Upper lobe of right lung (tissue), 1 donor: ENCODE data around the gene GUCY1A2. TPM values are rescaled to one million over a fixed set of nuclear protein-coding genes. Genes with fewer than 3 reads are reported as not detected.

Source experiments
- ATAC-seq: fragments of 200-7000 bp; cut with Tn5 transposase; one replicate; pipeline ENCODE4 v1.9.1; 2020; ENCODE audit warnings: mild to moderate bottlenecking, moderate library complexity
- DNase-seq: peaks from one replicate; pipeline ENCODE4 v3.0.0-alpha.2; 2020
- H3K27ac ChIP-seq: fragments of 200-600 bp; one replicate; pipeline ENCODE4 v1.8.0; 2022
- H3K27me3 ChIP-seq: fragments of 200-600 bp; one replicate; pipeline ENCODE4 v1.8.0; 2022; ENCODE audit warnings: mild to moderate bottlenecking
- H3K36me3 ChIP-seq: fragments of 200-600 bp; one replicate; pipeline ENCODE4 v1.8.0; 2022
- H3K4me1 ChIP-seq: fragments of 200-600 bp; one replicate; pipeline ENCODE4 v1.8.0; 2022
- H3K4me3 ChIP-seq: fragments of 200-600 bp; one replicate; pipeline ENCODE4 v1.8.0; 2022; ENCODE audit warnings: mild to moderate bottlenecking
- H3K9me3 ChIP-seq: fragments of 200-600 bp; one replicate; pipeline ENCODE4 v1.8.0; 2022
- CTCF ChIP-seq: fragments of 200-600 bp; IDR thresholded peaks from one replicate; pipeline ENCODE4 v1.8.0; 2022; ENCODE audit warnings: antibody characterized with exemption
- intact Hi-C: fragments of 100-400 bp; cut with DNase I; formaldehyde crosslinking; loops from one replicate; pipeline ENCODE4 v1.11.0; 2022
- total RNA-seq: library from RNA; stranded (reverse); fragmentation: NEBNext Ultra II Directional; extraction: Animal tissue kit (Norgen Biotek cat#: 25700); gene quantifications from one replicate; pipeline ENCODE4 v1.2.1, GENCODE V29; 2021
- donor health status: DM: no; HTN: yes; CAD: no; lungs with severe emphysema.

The GUCY1A2 gene
- total RNA-seq, 1 donor from 2014 or later = 31.1 TPM

- ATAC-seq (no peak), DNase-seq (no peak)
- Histone ChIP-seq H3K27ac (no peak overlapping the region), H3K36me3 (no peaks in the 10 kb centered on the region), H3K27me3 (no peaks in the 10 kb centered on the region), H3K9me3 (no peaks in the 10 kb centered on the region), H3K4me3 (no peak overlapping the region), H3K4me1 (no peaks in the 10 kb centered on the region)
- no peak for TF ChIP-seq CTCF
- intact Hi-C loops = no loop called here
These were observed 323.8 kb downstream of the GUCY1A2 start for GRCh38 chr11:106694501-106694900.

GRCh38 chr11:106691807-106692365 lies 326.4 kb downstream of the GUCY1A2 start:
- Histone ChIP-seq H3K36me3 (no peaks in the 10 kb centered on the region), H3K9me3 (no peaks in the 10 kb centered on the region)

GRCh38 chr11:106690923-106691322 lies 327.4 kb downstream of the GUCY1A2 start:
- no peak for ATAC-seq
- no peak for TF ChIP-seq CTCF
- Histone ChIP-seq H3K9me3 (no peaks in the 10 kb centered on the region), H3K27ac (no peak overlapping the region), H3K4me3 (no peak overlapping the region), H3K27me3 (no peaks in the 10 kb centered on the region), H3K36me3 (no peaks in the 10 kb centered on the region), H3K4me1 (no peaks in the 10 kb centered on the region)
- DNase-seq = no peak
- intact Hi-C loops = no loop called here

More at GRCh38 chr11:106691807-106692365, 326.4 kb downstream of the GUCY1A2 start:
- H3K27ac ChIP-seq = no peak overlapping the region
- no peak for DNase-seq
- no peak for TF ChIP-seq CTCF
- no peak for ATAC-seq
- intact Hi-C loops = no loop called here
- H3K27me3 ChIP-seq = no peaks in the 10 kb centered on the region
- H3K4me1 ChIP-seq = no peaks in the 10 kb centered on the region
- H3K4me3 ChIP-seq = no peak overlapping the region

GRCh38 chr11:106684944-106685343 lies 333.3 kb downstream of the GUCY1A2 start:
- Histone ChIP-seq H3K27ac (no peak overlapping the region), H3K4me3 (no peak overlapping the region), H3K36me3 (no peaks in the 10 kb centered on the region), H3K9me3 (no peaks in the 10 kb centered on the region), H3K27me3 (no peaks in the 10 kb centered on the region), H3K4me1 (no peaks in the 10 kb centered on the region)
- DNase-seq = no peak
- no peak for ATAC-seq
- no peak for TF ChIP-seq CTCF
- intact Hi-C loops = no loop called here

GRCh38 chr11:106683435-106683834 lies 334.8 kb downstream of the GUCY1A2 start:
- H3K27me3 ChIP-seq = no peaks in the 10 kb centered on the region
- no peaks in the 10 kb centered on the region for H3K9me3 ChIP-seq
- no peak for ATAC-seq
- H3K4me1 ChIP-seq = no peaks in the 10 kb centered on the region
- no peaks in the 10 kb centered on the region for H3K36me3 ChIP-seq
- no peak for DNase-seq
- no peak for TF ChIP-seq CTCF
- no peak overlapping the region for H3K4me3 ChIP-seq
- H3K27ac ChIP-seq = no peak overlapping the region
- intact Hi-C loops = no loop called here

- no peaks in the 10 kb centered on the region for H3K4me1 ChIP-seq
- no peaks in the 10 kb centered on the region for H3K9me3 ChIP-seq
- no peak overlapping the region for H3K27ac ChIP-seq
- DNase-seq (no peak), ATAC-seq (no peak)
- H3K36me3 ChIP-seq = no peaks in the 10 kb centered on the region
- intact Hi-C loops = no loop called here
- no peak overlapping the region for H3K4me3 ChIP-seq
- no peaks in the 10 kb centered on the region for H3K27me3 ChIP-seq
- no peak for TF ChIP-seq CTCF
These were observed 336.8 kb downstream of the GUCY1A2 start for GRCh38 chr11:106681435-106681834.
